HG02943 (cell line): Measurements from ENCODE around the gene PODXL.
"Not testable (repeated sequence)": the region's sequence is repeated elsewhere in the genome, so short reads cannot be mapped to it uniquely, and the experiment has no call there.

Source experiments
- ATAC-seq: cut with Tn5 transposase; IDR thresholded peaks from one replicate; pipeline ENCODE4 v1.9.1; 2021; ENCODE audit warnings: mild to moderate bottlenecking, low read depth, moderate library complexity; ENCODE audit not compliant: unreplicated experiment

PODXL gene

GRCh38 chr7:131538813-131539179 is 17.6 kb downstream of the PODXL start:
- no peak for ATAC-seq

GRCh38 chr7:131538071-131538812 is 18.2 kb downstream of the PODXL start:
- no peak for ATAC-seq

- no peak for ATAC-seq
These were observed 18.9 kb downstream of the PODXL start for GRCh38 chr7:131537571-131537978.

GRCh38 chr7:131536361-131536849 is 20.0 kb downstream of the PODXL start:
- ATAC-seq = no peak

- no peak for ATAC-seq
These were observed 22.6 kb downstream of the PODXL start for GRCh38 chr7:131533566-131534561.

GRCh38 chr7:131533151-131533559 is 23.3 kb downstream of the PODXL start:
- no peak for ATAC-seq

- no peak for ATAC-seq
These were observed 23.8 kb downstream of the PODXL start for GRCh38 chr7:131532570-131533091.

- no peak for ATAC-seq
These were observed 26.3 kb downstream of the PODXL start for GRCh38 chr7:131530137-131530536.

GRCh38 chr7:131529617-131530016 is 26.8 kb downstream of the PODXL start:
- no peak for ATAC-seq

- no peak for ATAC-seq
These were observed 27.2 kb downstream of the PODXL start for GRCh38 chr7:131529179-131529578.

- no peak for ATAC-seq
These were observed 29.0 kb downstream of the PODXL start for GRCh38 chr7:131527456-131527855.

- ATAC-seq = no peak
These were observed 30.6 kb downstream of the PODXL start for GRCh38 chr7:131525820-131526219.

GRCh38 chr7:131524703-131525102 is 31.7 kb downstream of the PODXL start:
- no peak for ATAC-seq

- ATAC-seq = no peak
These were observed 32.3 kb downstream of the PODXL start for GRCh38 chr7:131524115-131524514.

GRCh38 chr7:131522325-131522930 is 34.0 kb downstream of the PODXL start:
- no peak for ATAC-seq

GRCh38 chr7:131521651-131522163 is 34.7 kb downstream of the PODXL start:
- no peak for ATAC-seq

- no peak for ATAC-seq
These were observed 37.8 kb downstream of the PODXL start for GRCh38 chr7:131518626-131519025.

GRCh38 chr7:131517218-131517923 is 39.1 kb downstream of the PODXL start:
- no peak for ATAC-seq

GRCh38 chr7:131515471-131515870 is 41.0 kb downstream of the PODXL start:
- ATAC-seq = not testable (repeated sequence)
